SK-N-SH (cell line): ENCODE measurements around the gene PRELID1. TPM values are rescaled to one million over a fixed set of nuclear protein-coding genes. Genes with fewer than 3 reads are reported as not detected.

Experiments used
- CTCF ChIA-PET: fragments of 300-600, 350-600 bp; formaldehyde crosslinking; extraction: SDS; loops from one replicate; lab custom pipeline; 2021; lab: Yijun Ruan, JAX
- POLR2A ChIA-PET: fragments of 350-600 bp; sonication (Branson Sonifier 250); formaldehyde crosslinking; extraction: SDS; loops from one replicate; lab custom pipeline; 2020; ENCODE audit warnings: antibody characterized with exemption, inconsistent platforms; lab: Yijun Ruan, JAX
- DNase-seq: peaks from one replicate; pipeline ENCODE4 v3.0.0; 2012
- H2AFZ ChIP-seq: fragments of 200-600 bp; sonication (generic); 2 replicates; pipeline ENCODE4 v1.8.1; 2016; ENCODE audit warnings: antibody characterized with exemption, mild to moderate bottlenecking, low read depth
- H3F3A ChIP-seq: fragments of 200-600 bp; sonication (generic); replicated peaks from 2 replicates; pipeline ENCODE3; 2016; ENCODE audit warnings: antibody characterized with exemption, mild to moderate bottlenecking; ENCODE audit not compliant: insufficient read depth
- H3K27ac ChIP-seq, 2 experiments: fragments of 200-500 bp in 1 of 2; fragments of 200-600 bp in 1 of 2; sonication (Bioruptor generic) in 1 of 2; sonication (generic), shearing (Covaris generic) in 1 of 2; 2 replicates each; pipeline versions ENCODE4 v1.5.1 to v1.6.1; 2014 to 2016; ENCODE audit warnings: low read depth in 2 of 2, inconsistent platforms in 1 of 2, low read length in 1 of 2, mild to moderate bottlenecking in 1 of 2, mixed read lengths in 1 of 2
- H3K27me3 ChIP-seq: fragments of 200-600 bp; sonication (generic), shearing (Covaris generic); 2 replicates; pipeline ENCODE4 v1.6.1; 2016; ENCODE audit warnings: mixed run types; ENCODE audit not compliant: insufficient read depth
- H3K36me3 ChIP-seq, 2 experiments: fragments of 200-500 bp in 1 of 2; fragments of 200-600 bp in 1 of 2; sonication (Bioruptor generic) in 1 of 2; sonication (generic) in 1 of 2; replicated peaks in 1 of 2; 2 replicates each; pipeline versions ENCODE3 to v1.5.1; 2014 to 2016; ENCODE audit warnings: low read length in 1 of 2, mild to moderate bottlenecking in 1 of 2; ENCODE audit not compliant: insufficient read depth in 2 of 2, control insufficient read depth in 1 of 2
- H3K4me1 ChIP-seq, 2 experiments: fragments of 200-500 bp in 1 of 2; fragments of 200-600 bp in 1 of 2; sonication (Bioruptor generic) in 1 of 2; sonication (generic), shearing (Covaris generic) in 1 of 2; 2 replicates each; pipeline versions ENCODE4 v1.5.1 to v1.6.1; 2014 to 2016; ENCODE audit warnings: low read depth in 1 of 2, low read length in 1 of 2, mixed run types in 1 of 2; ENCODE audit not compliant: insufficient read depth in 2 of 2, control insufficient read depth in 1 of 2
- H3K4me2 ChIP-seq: fragments of 200-600 bp; sonication (generic), shearing (Covaris generic); 2 replicates; pipeline ENCODE4 v1.6.1; 2017; ENCODE audit warnings: mixed run types
- H3K4me3 ChIP-seq, 2 experiments: fragments of 200-500 bp in 1 of 2; fragments of 200-600 bp in 1 of 2; sonication (Bioruptor generic) in 1 of 2; sonication (generic), shearing (Covaris generic) in 1 of 2; 2 replicates each; pipeline versions ENCODE4 v1.5.1 to v1.8.1; 2014 to 2016; ENCODE audit warnings: low read depth in 2 of 2, inconsistent platforms in 1 of 2, low read length in 1 of 2, mild to moderate bottlenecking in 1 of 2, mixed read lengths in 1 of 2, moderate library complexity in 1 of 2
- H3K79me2 ChIP-seq: fragments of 200-600 bp; sonication (generic); 2 replicates; pipeline ENCODE4 v1.8.1; 2017; ENCODE audit warnings: mild to moderate bottlenecking; ENCODE audit not compliant: insufficient read depth
- H3K9ac ChIP-seq: fragments of 200-600 bp; sonication (generic); 2 replicates; pipeline ENCODE4 v1.6.1; 2017; ENCODE audit warnings: mixed run types
- H3K9me2 ChIP-seq: fragments of 200-600 bp; sonication (generic); 2 replicates; pipeline ENCODE4 v1.6.1; 2017; ENCODE audit warnings: mixed run types
- H3K9me3 ChIP-seq: fragments of 200-600 bp; sonication (generic); 2 replicates; pipeline ENCODE4 v1.6.1; 2017; ENCODE audit warnings: mixed run types, mild to moderate bottlenecking, moderate library complexity
- H4K20me1 ChIP-seq: fragments of 200-600 bp; sonication (generic); 2 replicates; pipeline ENCODE4 v1.6.1; 2017; ENCODE audit warnings: mild to moderate bottlenecking, mixed run types; ENCODE audit not compliant: insufficient read depth
- CHD2 ChIP-seq: fragments of 150-350 bp; IDR thresholded peaks from 2 replicates; pipeline ENCODE4 v1.6.1; 2018; ENCODE audit warnings: low read length; ENCODE audit not compliant: partially characterized antibody
- ELF1 ChIP-seq: IDR thresholded peaks from 2 replicates; pipeline ENCODE4 v1.4.0; 2012
- EZH2phosphoT487 ChIP-seq: fragments of 200-600 bp; sonication (generic); IDR thresholded peaks from 2 replicates; pipeline ENCODE4 v1.6.1; 2017; ENCODE audit warnings: low read depth, mixed run types, mild to moderate bottlenecking, antibody characterized with exemption, moderate library complexity, borderline replicate concordance
- FOXM1 ChIP-seq: IDR thresholded peaks from 2 replicates; pipeline ENCODE4 v1.4.0; 2012; ENCODE audit warnings: low read depth, mild to moderate bottlenecking
- GATA2 ChIP-seq: sonication (generic); formaldehyde crosslinking; IDR thresholded peaks from 2 replicates; pipeline ENCODE4 v1.5.0; 2020; ENCODE audit warnings: mild to moderate bottlenecking, missing genetic modification reagents
- MXI1 ChIP-seq: IDR thresholded peaks from 2 replicates; pipeline ENCODE4 v1.6.1; 2012; ENCODE audit warnings: mild to moderate bottlenecking, low read depth, low read length, improper control_type of control experiment
- POLR2AphosphoS5 ChIP-seq: IDR thresholded peaks from 2 replicates; pipeline ENCODE4 v1.6.1; 2012; ENCODE audit warnings: low read depth, low read length
- RCOR1 ChIP-seq: fragments of 150-350 bp; IDR thresholded peaks from 2 replicates; pipeline ENCODE4 v1.6.1; 2017; ENCODE audit warnings: antibody characterized with exemption, low read length
- REST ChIP-seq: IDR thresholded peaks from 2 replicates; pipeline ENCODE4 v1.6.1; 2012; ENCODE audit warnings: mild to moderate bottlenecking, low read depth, low read length, moderate library complexity
- RXRA ChIP-seq: IDR thresholded peaks from 2 replicates; pipeline ENCODE4 v1.4.0; 2012; ENCODE audit warnings: low read depth, mild to moderate bottlenecking, borderline replicate concordance
- SIN3A ChIP-seq: IDR thresholded peaks from 2 replicates; pipeline ENCODE4 v1.6.1; 2012; ENCODE audit warnings: low read depth, mild to moderate bottlenecking, low read length, moderate library complexity, borderline replicate concordance
- SMC3 ChIP-seq: IDR thresholded peaks from 2 replicates; pipeline ENCODE4 v1.6.1; 2012; ENCODE audit warnings: low read depth, low read length, improper control_type of control experiment
- TAF1 ChIP-seq: IDR thresholded peaks from 2 replicates; pipeline ENCODE4 v1.6.1; 2012; ENCODE audit warnings: low read depth, mild to moderate bottlenecking, low read length, moderate library complexity, borderline replicate concordance
- TEAD4 ChIP-seq: IDR thresholded peaks from 2 replicates; pipeline ENCODE4 v1.4.0; 2012; ENCODE audit warnings: mild to moderate bottlenecking, borderline replicate concordance; ENCODE audit not compliant: insufficient read depth
- USF2 ChIP-seq: fragments of 150-350 bp; IDR thresholded peaks from 2 replicates; pipeline ENCODE4 v1.6.1; 2017; ENCODE audit warnings: antibody characterized with exemption, low read length, low read depth, borderline replicate concordance
- YY1 ChIP-seq: IDR thresholded peaks from 2 replicates; pipeline ENCODE4 v1.4.0; 2012; ENCODE audit warnings: low read depth, mild to moderate bottlenecking
- WGBS: methylation state at CpG from one replicate; pipeline ENCODE4 v1.1.6; 2017; ENCODE audit warnings: low lambda C conversion rate; 5-methylcytosine and 5-hydroxymethylcytosine counted together
- polyA plus RNA-seq, 3 experiments: library from polyadenylated mRNA; depleted of rRNA; stranded (reverse); fragments of >200 nt; gene quantifications; 2 replicates each; pipeline ENCODE4 v1.2.3, GENCODE V29; 2012
- TF ChIP-seq, protein P1 (sequence below): IDR thresholded peaks from 2 replicates; pipeline ENCODE4; 2012
- TF ChIP-seq, protein P2 (sequence below): IDR thresholded peaks from 2 replicates; pipeline ENCODE4 v1.4.0; 2012; ENCODE audit warnings: low read depth, borderline replicate concordance
- TF ChIP-seq, protein P3 (sequence below): fragments of 150-350 bp; IDR thresholded peaks from 2 replicates; pipeline ENCODE4 v1.6.1; 2016; ENCODE audit warnings: mild to moderate bottlenecking, low read depth, low read length
- TF ChIP-seq, protein P4 (sequence below): IDR thresholded peaks from 2 replicates; pipeline ENCODE4 v1.4.0; 2012; ENCODE audit warnings: low read depth

PRELID1 gene
- polyA plus RNA-seq, 1 of the 3 experiments (the other 2 are of a cell fraction), result 344 TPM

- CTCF ChIA-PET, result interaction anchor here (0.6 to 3.0 kb wide), 15 partner anchors 9 to 1459 kb away, joined by 3 to 10 read pairs (median 4); no protein-coding TSS in a partner anchor
- peaks cover 5 to 23% of the 10 kb centered on the region in 2 experiments; a peak in 3 of 4 replicates for H3K4me1 ChIP-seq
- H4K20me1 ChIP-seq, result peaks cover 5% of the 10 kb centered on the region; the same call in 1 of the 2 replicates
- H3F3A ChIP-seq, result no peaks in the 10 kb centered on the region
- POLR2A ChIA-PET, result interaction anchor here (0.5 to 2.4 kb wide), 7 partner anchors 9 to 705 kb away, joined by 3 to 18 read pairs (median 5); partner anchors contain the start of genes PRELID1, RAB24 and TSPAN17
- WGBS, result 5% methylated on average over 47 of the region's 55 CpGs
- peak within 1 kb of the TSS; percentile 96 for H2AFZ ChIP-seq
- H3K4me2 ChIP-seq, result peak within 1 kb of the TSS; percentile 92
- DNase-seq, result peak; percentile 95
- peak within 1 kb of the TSS; percentile 98 for H3K27ac ChIP-seq
- H3K36me3 ChIP-seq, result peaks cover 16% of the 10 kb centered on the region in 2 experiments
- no peaks in the 10 kb centered on the region for H3K9me3 ChIP-seq
- H3K9ac ChIP-seq, result peak within 1 kb of the TSS; percentile 97
- H3K9me2 ChIP-seq, result no peaks in the 10 kb centered on the region
- H3K4me3 ChIP-seq, result peak within 1 kb of the TSS; percentile 96 to 100
- H3K79me2 ChIP-seq, result peaks cover 48% of the 10 kb centered on the region
- no peaks in the 10 kb centered on the region for H3K27me3 ChIP-seq
- TF ChIP-seq TEAD4 (no peak), SMC3 (no peak), SIN3A (peak; percentile 46; the same call in 1 of the 2 replicates), POLR2AphosphoS5 (peak; percentile 81), REST (0 out of 2 replicates have a peak, but pooled peaks have one; percentile 25), YY1 (peak; percentile 96), RCOR1 (no peak; the same call in 1 of the 2 replicates), FOXM1 (no peak), EZH2phosphoT487 (no peak), MXI1 (peak; percentile 70; the same call in 1 of the 2 replicates), CHD2 (peak; percentile 92), ELF1 (peak; percentile 99), TAF1 (peak; percentile 85), USF2 (no peak), RXRA (no peak), GATA2 (CRISPR knock-in tag) (no peak)
- TF ChIP-seq, protein P1, sequence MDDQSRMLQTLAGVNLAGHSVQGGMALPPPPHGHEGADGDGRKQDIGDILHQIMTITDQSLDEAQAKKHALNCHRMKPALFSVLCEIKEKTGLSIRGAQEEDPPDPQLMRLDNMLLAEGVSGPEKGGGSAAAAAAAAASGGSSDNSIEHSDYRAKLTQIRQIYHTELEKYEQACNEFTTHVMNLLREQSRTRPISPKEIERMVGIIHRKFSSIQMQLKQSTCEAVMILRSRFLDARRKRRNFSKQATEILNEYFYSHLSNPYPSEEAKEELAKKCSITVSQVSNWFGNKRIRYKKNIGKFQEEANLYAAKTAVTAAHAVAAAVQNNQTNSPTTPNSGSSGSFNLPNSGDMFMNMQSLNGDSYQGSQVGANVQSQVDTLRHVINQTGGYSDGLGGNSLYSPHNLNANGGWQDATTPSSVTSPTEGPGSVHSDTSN, result peak; percentile 100
- TF ChIP-seq, protein P2, sequence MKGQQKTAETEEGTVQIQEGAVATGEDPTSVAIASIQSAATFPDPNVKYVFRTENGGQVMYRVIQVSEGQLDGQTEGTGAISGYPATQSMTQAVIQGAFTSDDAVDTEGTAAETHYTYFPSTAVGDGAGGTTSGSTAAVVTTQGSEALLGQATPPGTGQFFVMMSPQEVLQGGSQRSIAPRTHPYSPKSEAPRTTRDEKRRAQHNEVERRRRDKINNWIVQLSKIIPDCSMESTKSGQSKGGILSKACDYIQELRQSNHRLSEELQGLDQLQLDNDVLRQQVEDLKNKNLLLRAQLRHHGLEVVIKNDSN, result no peak
- TF ChIP-seq, protein P3, sequence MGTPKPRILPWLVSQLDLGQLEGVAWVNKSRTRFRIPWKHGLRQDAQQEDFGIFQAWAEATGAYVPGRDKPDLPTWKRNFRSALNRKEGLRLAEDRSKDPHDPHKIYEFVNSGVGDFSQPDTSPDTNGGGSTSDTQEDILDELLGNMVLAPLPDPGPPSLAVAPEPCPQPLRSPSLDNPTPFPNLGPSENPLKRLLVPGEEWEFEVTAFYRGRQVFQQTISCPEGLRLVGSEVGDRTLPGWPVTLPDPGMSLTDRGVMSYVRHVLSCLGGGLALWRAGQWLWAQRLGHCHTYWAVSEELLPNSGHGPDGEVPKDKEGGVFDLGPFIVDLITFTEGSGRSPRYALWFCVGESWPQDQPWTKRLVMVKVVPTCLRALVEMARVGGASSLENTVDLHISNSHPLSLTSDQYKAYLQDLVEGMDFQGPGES, result peak; percentile 68
- TF ChIP-seq, protein P4, sequence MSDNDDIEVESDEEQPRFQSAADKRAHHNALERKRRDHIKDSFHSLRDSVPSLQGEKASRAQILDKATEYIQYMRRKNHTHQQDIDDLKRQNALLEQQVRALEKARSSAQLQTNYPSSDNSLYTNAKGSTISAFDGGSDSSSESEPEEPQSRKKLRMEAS, result peak; percentile 65
Measured at GRCh38 chr5:177351392-177352329, 48.1 kb downstream of the PRELID1 start, which contains the start of gene LMAN2. TSS of gene LMAN2 (minus strand) at chr5:177351668. CDS start at chr5:177351647, 21 bp downstream.
